IPS DF 19.7 (cell line): ENCODE measurements around the gene IRGC.
"Not testable (repeated sequence)": the region's sequence is repeated elsewhere in the genome, so short reads cannot be mapped to it uniquely, and the experiment has no call there.

Experiments used
- DNase-seq: peaks from one replicate; pipeline ENCODE4 v3.0.0-alpha.2; 2013; ENCODE audit warnings: low read depth, low spot score

Gene IRGC

GRCh38 chr19:43754503-43755255, 38.8 kb downstream of the IRGC start, which contains the start of gene SMG9:
Gene SMG9 (minus strand): TSS chr19:43754962. CDS start chr19:43750741, 4,221 bp downstream.
- DNase-seq = peak; percentile 78

GRCh38 chr19:43755256-43755801, 39.5 kb downstream of the IRGC start:
- no peak for DNase-seq

- DNase-seq = no peak
Measured at GRCh38 chr19:43759515-43759914, 43.6 kb downstream of the IRGC start.

DNA sequence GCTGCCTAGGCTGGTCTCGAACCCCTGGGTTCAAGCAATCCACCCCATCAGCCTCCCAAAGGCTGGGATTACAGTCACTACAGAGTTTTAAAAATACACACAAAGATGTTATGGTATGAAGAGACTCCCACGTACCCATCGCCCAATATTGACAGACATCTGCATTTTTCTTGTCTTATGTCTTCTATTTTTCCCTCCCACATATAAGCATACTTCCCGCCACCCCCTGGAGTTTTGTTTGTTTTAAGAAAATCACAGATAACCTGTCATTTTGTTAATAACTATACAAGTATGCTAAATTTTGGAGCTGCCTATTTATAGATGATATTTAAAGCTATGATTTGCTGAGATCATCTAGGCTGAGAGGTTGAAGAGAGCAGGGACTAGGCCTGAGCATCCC, 45.1 kb downstream of the IRGC start:
- DNase-seq = no peak

- no peak for DNase-seq
Measured at GRCh38 chr19:43762814-43763213, 46.9 kb downstream of the IRGC start.

GRCh38 chr19:43763473-43763939, 47.6 kb downstream of the IRGC start:
- DNase-seq = no peak

GRCh38 chr19:43764684-43765083, 48.8 kb downstream of the IRGC start:
- not testable (repeated sequence) for DNase-seq

DNA sequence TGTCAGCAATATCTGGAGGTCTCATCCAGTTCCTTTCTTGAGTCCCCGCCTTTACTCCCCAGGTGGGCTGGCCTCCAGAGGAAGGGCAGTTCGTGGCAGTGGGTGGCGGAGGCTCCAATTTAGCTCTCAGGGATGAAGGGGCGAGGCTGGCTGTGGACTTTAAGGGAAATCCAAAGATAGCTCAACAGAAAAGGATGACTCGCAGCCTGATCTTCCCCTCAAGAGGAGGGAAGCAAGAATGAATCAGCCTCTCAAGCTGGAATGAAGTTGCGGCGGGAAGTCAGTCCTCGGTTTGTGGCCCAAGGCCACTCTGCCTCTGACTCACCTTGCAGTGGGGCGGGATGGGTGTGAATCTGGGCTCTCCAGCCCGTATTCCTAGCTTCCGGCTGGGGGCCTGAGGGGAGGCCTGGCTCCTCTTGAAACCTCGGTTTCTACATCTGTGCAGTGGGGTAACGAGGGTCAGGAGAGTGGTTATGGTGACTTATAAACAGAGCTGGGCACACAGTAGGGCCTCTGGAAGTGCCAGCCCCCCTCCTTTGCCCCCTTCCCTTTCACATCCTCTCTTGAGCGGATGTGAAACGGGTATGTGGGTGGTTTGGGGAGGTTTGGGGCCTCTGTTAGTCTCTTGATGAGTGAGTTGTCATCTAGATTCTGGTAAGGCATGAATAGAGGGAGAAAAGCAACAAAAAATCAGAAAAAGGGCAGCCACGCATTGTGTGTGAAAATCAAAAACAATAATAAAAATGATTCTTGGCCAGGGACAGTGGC, 49.4 kb downstream of the IRGC start:
- no peak for DNase-seq

DNA sequence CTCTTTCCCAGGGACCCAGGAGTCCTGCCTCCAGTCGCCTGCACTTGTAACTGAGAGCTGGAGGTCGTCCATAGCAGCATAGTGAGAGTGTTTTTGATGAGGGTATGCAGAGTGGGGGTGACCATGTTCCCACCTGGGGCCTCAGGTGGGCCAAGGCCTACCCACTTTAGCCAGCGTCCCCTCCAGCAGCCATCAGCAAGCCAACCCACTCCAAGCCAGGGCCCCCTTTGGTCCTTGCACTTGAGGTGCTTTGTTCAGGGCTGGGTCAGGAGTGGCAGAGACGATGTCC, 50.8 kb downstream of the IRGC start:
- DNase-seq = no peak

GRCh38 chr19:43767316-43767715, 51.4 kb downstream of the IRGC start:
- DNase-seq = no peak

GRCh38 chr19:43767818-43768217, 51.9 kb downstream of the IRGC start:
- DNase-seq = no peak

- DNase-seq = no peak
Measured at GRCh38 chr19:43768273-43769050, 52.6 kb downstream of the IRGC start.

DNA sequence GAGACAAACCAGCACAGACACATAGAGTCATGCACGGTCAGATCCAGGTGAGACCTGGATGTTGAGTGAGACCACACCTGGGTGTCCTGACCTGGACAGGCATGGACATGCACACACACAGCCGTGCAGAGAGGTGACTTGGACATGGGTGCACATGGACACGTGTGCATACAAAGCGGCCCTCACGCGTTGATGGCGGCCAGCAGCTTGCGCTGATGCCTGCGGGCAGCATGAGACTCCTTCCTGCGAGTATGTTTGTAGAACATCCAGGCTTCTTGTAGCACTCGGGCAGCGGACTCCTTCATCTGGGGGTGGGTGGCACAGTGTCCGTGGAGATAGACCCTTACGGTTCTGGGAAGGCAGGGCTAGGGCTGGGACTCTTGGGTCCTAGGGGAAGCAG, 53.4 kb downstream of the IRGC start:
- no peak for DNase-seq
